Kidney (tissue), 14 donors: ENCODE data around the gene CHERP. TPM values are rescaled to one million over a fixed set of nuclear protein-coding genes. Genes with fewer than 3 reads are reported as not detected.

Experiments used
- DNase-seq, 5 donors: peaks; one replicate each; pipeline ENCODE4 v3.0.0-alpha.2; 2013 to 2020
- FAIRE-seq: peaks from 2 replicates; lab custom pipeline; 2012; peaks lifted over from hg19 to GRCh38; lab: Jason Lieb, UNC
- H3K27ac ChIP-seq, 2 donors: one replicate each; pipeline ENCODE4 v1.7.0; 2013; ENCODE audit warnings: low read depth in 2 of 2, low read length in 2 of 2, inconsistent platforms in 1 of 2
- H3K27me3 ChIP-seq: one replicate; pipeline ENCODE4 v1.7.1; 2013; ENCODE audit warnings: low read length, inconsistent platforms; ENCODE audit not compliant: control insufficient read depth, insufficient read depth
- H3K36me3 ChIP-seq, 3 donors: one replicate each; pipeline versions ENCODE4 v1.7.0 to v1.7.1; 2013; ENCODE audit warnings: low read length in 3 of 3, control low read depth in 1 of 3, inconsistent platforms in 1 of 3; ENCODE audit not compliant: insufficient read depth in 3 of 3, control insufficient read depth in 2 of 3
- H3K4me1 ChIP-seq, 3 donors: one replicate each; pipeline versions ENCODE4 v1.7.0 to v1.7.1; 2013; ENCODE audit warnings: low read length in 3 of 3, inconsistent platforms in 1 of 3, low read depth in 1 of 3; ENCODE audit not compliant: control insufficient read depth in 2 of 3, insufficient read depth in 2 of 3
- H3K4me3 ChIP-seq, 3 donors: one replicate each; pipeline versions ENCODE4 v1.7.0 to v1.8.1; 2013; ENCODE audit warnings: low read length in 3 of 3, control low read depth in 1 of 3, inconsistent platforms in 1 of 3
- H3K9ac ChIP-seq, 3 donors: one replicate each; pipeline versions ENCODE4 v1.7.0 to v1.7.1; 2013; ENCODE audit warnings: low read length in 3 of 3, control low read depth in 1 of 3, inconsistent platforms in 1 of 3
- H3K9me3 ChIP-seq, 3 donors: one replicate each; pipeline versions ENCODE4 v1.7.0 to v1.7.1; 2013; ENCODE audit warnings: low read length in 3 of 3, control low read depth in 1 of 3, inconsistent platforms in 1 of 3; ENCODE audit not compliant: control insufficient read depth in 2 of 3, insufficient read depth in 1 of 3
- intact Hi-C: fragments of 100-400 bp; cut with DNase I; formaldehyde crosslinking; loops from one replicate; pipeline ENCODE4 v1.11.1; 2022
- polyA plus RNA-seq: library from polyadenylated mRNA; stranded (reverse); fragments of 350-450 nt; fragmentation: Illumina TruSeq; extraction: RNeasy Lipid Tissue Mini Kit (QIAGEN cat#74804); gene quantifications from one replicate; pipeline ENCODE4 v1.2.3, GENCODE V29; 2014; ENCODE audit warnings: low read depth, low replicate concordance; ENCODE audit not compliant: insufficient read depth
- total RNA-seq: library from RNA; stranded (reverse); fragmentation: NEBNext Ultra II Directional; extraction: Animal tissue kit (Norgen Biotek cat#: 25700); gene quantifications from one replicate; pipeline ENCODE4 v1.2.1, GENCODE V29; 2021
- TF ChIP-seq, protein P1 (sequence below): IDR thresholded peaks from 3 replicates; pipeline ENCODE4 v1.5.1; 2012; ENCODE audit warnings: mild to moderate bottlenecking, moderate library complexity, borderline replicate concordance; ENCODE audit not compliant: insufficient read depth; ENCODE audit errors: extremely low read depth
- donor health status: control.
- donor health status: control.
- donor health status: control.
- donor health status: control.
- donor health status: control.
- donor health status: DM: yes; HTN: yes; CAD: no.
- donor health status: Normal renal cell carcinoma (clear cell type).

Gene CHERP
- total and polyA plus RNA-seq, 2 donors from 2014 or later = 14.6 to 37.2 TPM

DNA sequence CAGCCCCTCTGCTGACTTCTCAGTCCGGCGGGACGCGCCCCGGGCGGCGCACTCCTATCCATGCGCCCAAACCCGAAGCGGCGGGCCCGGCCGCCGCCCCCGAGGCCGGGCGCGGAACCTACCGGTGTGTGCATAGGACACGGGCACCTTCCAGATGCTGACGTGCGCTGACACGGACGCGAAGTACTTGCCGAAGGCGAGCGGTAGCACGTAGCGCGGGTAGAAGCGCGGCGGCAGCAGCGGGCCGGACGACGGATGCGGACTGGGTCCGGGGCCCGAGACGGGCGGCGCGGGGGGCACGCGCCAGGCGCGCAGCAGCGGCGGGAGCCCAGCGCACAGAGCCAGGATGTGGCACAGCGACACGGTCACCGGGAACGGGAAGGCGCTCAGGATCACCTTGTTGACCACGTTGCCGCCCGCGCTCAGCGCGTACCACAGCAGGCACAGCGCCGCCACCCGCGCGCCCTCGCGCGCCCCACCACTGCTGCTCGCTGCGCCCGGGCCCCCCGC lies 29.6 kb upstream of the CHERP start:
- Histone ChIP-seq H3K36me3 (peaks cover 0 to 21% (median 4%) of the 10 kb centered on the region in 3 donors), H3K4me1 (peaks cover 0 to 26% (median 6%) of the 10 kb centered on the region in 3 donors), H3K4me3 (peak overlapping the region; percentile 75 to 87 (median 80)), H3K9me3 (no peaks in the 10 kb centered on the region), H3K27ac (peak overlapping the region; percentile 48 to 80), H3K27me3 (no peaks in the 10 kb centered on the region), H3K9ac (peak overlapping the region; percentile 36 to 66 (median 58))
- TF ChIP-seq, protein P1, sequence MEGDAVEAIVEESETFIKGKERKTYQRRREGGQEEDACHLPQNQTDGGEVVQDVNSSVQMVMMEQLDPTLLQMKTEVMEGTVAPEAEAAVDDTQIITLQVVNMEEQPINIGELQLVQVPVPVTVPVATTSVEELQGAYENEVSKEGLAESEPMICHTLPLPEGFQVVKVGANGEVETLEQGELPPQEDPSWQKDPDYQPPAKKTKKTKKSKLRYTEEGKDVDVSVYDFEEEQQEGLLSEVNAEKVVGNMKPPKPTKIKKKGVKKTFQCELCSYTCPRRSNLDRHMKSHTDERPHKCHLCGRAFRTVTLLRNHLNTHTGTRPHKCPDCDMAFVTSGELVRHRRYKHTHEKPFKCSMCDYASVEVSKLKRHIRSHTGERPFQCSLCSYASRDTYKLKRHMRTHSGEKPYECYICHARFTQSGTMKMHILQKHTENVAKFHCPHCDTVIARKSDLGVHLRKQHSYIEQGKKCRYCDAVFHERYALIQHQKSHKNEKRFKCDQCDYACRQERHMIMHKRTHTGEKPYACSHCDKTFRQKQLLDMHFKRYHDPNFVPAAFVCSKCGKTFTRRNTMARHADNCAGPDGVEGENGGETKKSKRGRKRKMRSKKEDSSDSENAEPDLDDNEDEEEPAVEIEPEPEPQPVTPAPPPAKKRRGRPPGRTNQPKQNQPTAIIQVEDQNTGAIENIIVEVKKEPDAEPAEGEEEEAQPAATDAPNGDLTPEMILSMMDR = no peak
- DNase-seq (peak in 2 of 5 donors; percentile 68 to 88), FAIRE-seq (no peak)
- intact Hi-C loops = no loop called here

DNA sequence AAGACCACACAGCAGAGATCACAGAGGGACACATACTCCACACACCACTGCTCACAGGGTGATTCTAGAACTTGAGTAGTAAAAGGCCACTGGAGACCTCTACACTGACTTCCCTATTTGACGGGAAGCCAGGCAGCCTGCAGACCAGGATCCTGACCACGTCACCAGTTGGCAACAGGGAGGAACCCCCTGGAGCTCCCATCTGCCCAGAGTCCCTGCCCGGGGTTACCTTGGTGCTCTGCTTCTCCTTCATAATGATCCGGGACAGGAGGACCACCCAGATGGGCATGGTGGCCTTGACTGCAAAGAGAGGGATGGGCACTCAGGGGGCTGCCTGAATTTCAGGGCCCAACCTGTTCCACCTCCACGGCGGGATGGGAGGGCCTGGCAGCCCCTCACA lies 29.0 kb upstream of the CHERP start:
- TF ChIP-seq, protein P1 = no peak
- H3K27me3 ChIP-seq = no peaks in the 10 kb centered on the region
- FAIRE-seq (no peak), DNase-seq (peak in 1 of 5 donors; percentile 57)
- intact Hi-C loops = no loop called here
- peak overlapping the region; percentile 75 to 87 (median 80) for H3K4me3 ChIP-seq
- H3K4me1 ChIP-seq = peaks cover 0 to 26% (median 6%) of the 10 kb centered on the region in 3 donors
- H3K36me3 ChIP-seq = peaks cover under 1 to 27% (median 8%) of the 10 kb centered on the region in 3 donors
- H3K9me3 ChIP-seq = no peaks in the 10 kb centered on the region
- no peak overlapping the region for H3K27ac ChIP-seq
- peak overlapping the region; percentile 13 to 66 (median 58) for H3K9ac ChIP-seq

DNA sequence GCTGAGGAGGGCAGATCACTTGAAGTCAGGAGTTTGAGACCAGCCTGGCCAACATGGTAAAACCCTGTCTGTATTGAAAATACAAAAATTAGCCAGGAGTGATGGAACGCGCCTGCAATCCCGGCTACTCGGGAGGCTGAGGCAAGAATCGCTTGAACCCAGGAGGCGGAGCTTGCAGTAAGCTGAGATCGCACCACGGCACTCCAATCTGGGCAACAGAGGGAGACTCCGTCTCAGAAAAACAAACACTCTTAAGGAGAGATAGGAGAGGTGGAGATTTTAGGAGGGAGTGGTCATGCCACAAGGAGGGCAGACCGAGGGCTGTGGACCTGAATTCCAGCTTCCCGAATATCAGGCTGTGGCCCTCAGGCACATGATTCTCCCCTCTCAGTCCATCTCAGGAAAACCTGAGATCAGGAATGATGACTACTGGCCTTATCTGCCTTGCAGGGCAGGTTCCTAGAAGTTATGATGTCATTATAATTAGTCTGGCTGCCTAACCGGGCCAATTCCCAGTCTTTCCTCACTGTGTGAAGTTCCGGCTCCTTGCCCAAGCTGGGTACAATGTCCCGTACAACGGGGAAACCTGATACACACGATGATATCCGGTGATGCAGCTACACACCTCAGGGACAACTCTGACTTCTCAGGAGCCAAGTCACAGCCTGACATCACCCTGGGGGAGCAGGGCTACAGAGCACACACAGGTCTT lies 27.5 kb upstream of the CHERP start:
- no peaks in the 10 kb centered on the region for H3K27me3 ChIP-seq
- peaks cover 4 to 27% (median 8%) of the 10 kb centered on the region in 3 donors for H3K36me3 ChIP-seq
- H3K9ac ChIP-seq = no peak overlapping the region
- no peak overlapping the region for H3K4me3 ChIP-seq
- FAIRE-seq = no peak
- intact Hi-C loops = no loop called here
- no peaks in the 10 kb centered on the region for H3K9me3 ChIP-seq
- peaks cover 0 to 24% (median 6%) of the 10 kb centered on the region in 3 donors for H3K4me1 ChIP-seq
- no peak overlapping the region for H3K27ac ChIP-seq
- DNase-seq = no peak
- TF ChIP-seq, protein P1 = no peak
